A549 (cell line): ENCODE results near the gene ZDBF2. TPM values are rescaled to one million over a fixed set of nuclear protein-coding genes. Genes with fewer than 3 reads are reported as not detected.
"Not testable (repeated sequence)": the region's sequence is repeated elsewhere in the genome, so short reads cannot be mapped to it uniquely, and the experiment has no call there.

Experiments used
- ATAC-seq, 2 experiments: fragments of 200-7000 bp in 1 of 2; fragments of >200 bp in 1 of 2; cut with Nextera tagmentation in 1 of 2; cut with Tn5 transposase in 1 of 2; 3 replicates each; pipeline versions ENCODE4 v1.8.0 to v1.9.1; 2018 to 2020; ENCODE audit warnings: mild to moderate bottlenecking in 1 of 2, moderate library complexity in 1 of 2
- CTCF ChIA-PET: fragments of 300-600 bp; sonication (Branson Sonifier 250); formaldehyde crosslinking; extraction: SDS; loops from one replicate; lab custom pipeline; 2021; ENCODE audit warnings: antibody characterized with exemption, inconsistent platforms; lab: Yijun Ruan, JAX
- POLR2A ChIA-PET: fragments of 350-600 bp; formaldehyde crosslinking; extraction: SDS; loops from one replicate; lab custom pipeline; 2021; ENCODE audit warnings: antibody characterized with exemption, inconsistent platforms; lab: Yijun Ruan, JAX
- DNase-seq, 2 experiments: peaks; one replicate each; pipeline versions ENCODE4 v3.0.0 to v3.0.0-alpha.2; 2011 to 2016; ENCODE audit warnings: low read depth in 1 of 2, low spot score in 1 of 2
- FAIRE-seq: peaks from 2 replicates; lab custom pipeline; 2011; peaks lifted over from hg19 to GRCh38; lab: Jason Lieb, UNC
- H3K27ac ChIP-seq, 2 experiments: fragments of >200 bp; sonication (Bioruptor Twin); formaldehyde crosslinking; 3 replicates each; pipeline ENCODE4 v1.5.1; 2016 to 2017
- H3K4me1 ChIP-seq: fragments of >200 bp; sonication (Bioruptor Twin); formaldehyde crosslinking; 3 replicates; pipeline ENCODE4 v1.6.1; 2016
- H3K4me2 ChIP-seq: fragments of >200 bp; sonication (Bioruptor Twin); formaldehyde crosslinking; 3 replicates; pipeline ENCODE4 v1.6.1; 2016
- H3K4me3 ChIP-seq: fragments of >200 bp; sonication (Bioruptor Twin); formaldehyde crosslinking; 3 replicates; pipeline ENCODE4 v1.5.1; 2016
- H3K9me3 ChIP-seq: fragments of >200 bp; sonication (Bioruptor Twin); formaldehyde crosslinking; 3 replicates; pipeline ENCODE4 v1.6.1; 2016
- BHLHE40 ChIP-seq: IDR thresholded peaks from 2 replicates; pipeline ENCODE4 v1.6.1; 2012; ENCODE audit warnings: low read depth, low read length, inconsistent platforms
- CBX2 ChIP-seq: fragments of 200-600 bp; sonication (generic); IDR thresholded peaks from 2 replicates; pipeline ENCODE4 v1.6.1; 2016; ENCODE audit warnings: low read depth, mild to moderate bottlenecking, borderline replicate concordance
- CEBPB ChIP-seq, 2 experiments: fragments of >200 bp in 1 of 2; sonication (Bioruptor Twin) in 1 of 2; formaldehyde crosslinking in 1 of 2; IDR thresholded peaks; 2 replicates each; pipeline ENCODE4 v1.6.1; 2012 to 2016
- CHD2 ChIP-seq: fragments of 150-350 bp; IDR thresholded peaks from 2 replicates; pipeline ENCODE4 v1.6.1; 2014; ENCODE audit warnings: low read length; ENCODE audit not compliant: partially characterized antibody
- FOSL2 ChIP-seq, 2 experiments: fragments of 450-650 bp in 1 of 2; fragments of >200 bp in 1 of 2; sonication (Bioruptor Twin) in 1 of 2; formaldehyde crosslinking; IDR thresholded peaks; 2 replicates each; pipeline versions ENCODE4 v1.5.0 to v1.6.1; 2016 to 2020; ENCODE audit warnings: mild to moderate bottlenecking in 1 of 2, moderate library complexity in 1 of 2
- HEYL ChIP-seq: fragments of 250-450 bp; sonication (Bioruptor Pico); IDR thresholded peaks from 2 replicates; pipeline ENCODE4 v1.8.0; 2021; ENCODE audit warnings: mild to moderate bottlenecking, moderate library complexity
- HOXB13 ChIP-seq: fragments of 250-450 bp; sonication (Bioruptor Pico); IDR thresholded peaks from 2 replicates; pipeline ENCODE4 v1.5.0; 2020; ENCODE audit warnings: low read depth, mild to moderate bottlenecking, moderate library complexity
- KDM5A ChIP-seq: fragments of 200-600 bp; sonication (generic); IDR thresholded peaks from 2 replicates; pipeline ENCODE4 v1.6.1; 2016; ENCODE audit warnings: antibody characterized with exemption, mild to moderate bottlenecking
- NFE2L2 ChIP-seq: fragments of 150-350 bp; conservative IDR thresholded peaks from 2 replicates; pipeline ENCODE4 v1.6.1; 2014; ENCODE audit warnings: low read length
- PHF8 ChIP-seq: fragments of 200-600 bp; sonication (generic); IDR thresholded peaks from 2 replicates; pipeline ENCODE4 v1.6.1; 2016; ENCODE audit warnings: low read depth, mild to moderate bottlenecking, antibody characterized with exemption, moderate library complexity, borderline replicate concordance
- TFCP2L1 ChIP-seq: fragments of 250-450 bp; sonication (Bioruptor Pico); IDR thresholded peaks from 2 replicates; pipeline ENCODE4 v1.5.0; 2021; ENCODE audit warnings: mild to moderate bottlenecking
- ZC3H11A ChIP-seq: fragments of 450-650 bp; IDR thresholded peaks from 2 replicates; pipeline ENCODE4 v1.6.1; 2014; ENCODE audit warnings: antibody characterized with exemption, mild to moderate bottlenecking
- WGBS: methylation state at CpG from one replicate; pipeline ENCODE4 v1.1.6; 2017; ENCODE audit errors: missing lambda C conversion rate; 5-methylcytosine and 5-hydroxymethylcytosine counted together
- polyA plus RNA-seq, 4 experiments: library from polyadenylated mRNA; depleted of rRNA in 3 of 4; stranded (reverse); fragments of >200 nt; fragmentation: RNase III in 1 of 4; extraction: RNeasy Plus Mini Kit Qiagen cat#74134 plus additional on column Dnase treatment in 1 of 4; gene quantifications; 2 replicates in 3 of 4; 3 replicates in 1 of 4; pipeline ENCODE4 v1.2.3, GENCODE V29; 2011 to 2017
- TF ChIP-seq, protein P1 (sequence below): IDR thresholded peaks from 2 replicates; pipeline ENCODE4 v1.6.1; 2012
- TF ChIP-seq, protein P2 (sequence below): fragments of 250-450 bp; sonication (Bioruptor Pico); IDR thresholded peaks from 2 replicates; pipeline ENCODE4 v1.5.0; 2020; ENCODE audit warnings: low read depth, mild to moderate bottlenecking, moderate library complexity
- TF ChIP-seq, protein P3 (sequence below): IDR thresholded peaks from 2 replicates; pipeline ENCODE4 v1.6.1; 2012
- TF ChIP-seq, protein P4 (sequence below): fragments of >200 bp; sonication (Bioruptor Twin); formaldehyde crosslinking; IDR thresholded peaks from 3 replicates; pipeline ENCODE4 v1.5.1; 2016
- TF ChIP-seq, protein P5 (sequence below): fragments of >200 bp; sonication (Bioruptor Twin); formaldehyde crosslinking; IDR thresholded peaks from 3 replicates; pipeline ENCODE4 v1.6.1; 2016

ZDBF2 gene
- polyA plus RNA-seq, 2 of the 4 experiments (the other 2 are of a cell fraction) = 1.5 to 8.4 TPM

DNA sequence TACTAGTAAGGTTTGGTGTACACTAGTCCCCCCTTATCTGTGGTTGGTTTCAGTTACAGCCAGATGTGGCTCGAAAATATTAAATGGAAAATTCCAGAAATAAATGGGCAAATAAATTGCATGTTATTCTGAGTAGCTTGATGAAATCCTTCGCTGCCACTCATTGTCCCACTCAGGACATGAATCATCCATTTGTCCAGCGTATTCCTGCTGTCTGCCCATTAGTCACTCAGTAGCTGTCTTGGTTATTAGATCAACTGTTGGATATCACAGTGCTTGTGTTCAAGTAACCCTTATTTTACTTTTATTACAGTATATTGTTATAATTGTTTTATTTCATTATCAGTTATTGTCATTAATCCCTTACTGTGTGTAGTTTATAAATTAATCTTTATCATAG is 21.7 kb downstream of the ZDBF2 start:
- 16% methylated on average over 3 of the region's 3 CpGs for WGBS
- ATAC-seq (peak; percentile 72 to 84; a peak in 5 of 6 replicates), DNase-seq (peak in 1 of 2 experiments; percentile 35), FAIRE-seq (no peak)
- peaks cover 11% of the 10 kb centered on the region; the same call in 2 of the 3 replicates for H3K4me1 ChIP-seq
- ChIA-PET CTCF (no interaction called here), POLR2A (no interaction called here)
- H3K27ac ChIP-seq = no peak overlapping the region
- no peaks in the 10 kb centered on the region for H3K9me3 ChIP-seq
- H3K4me2 ChIP-seq = peak overlapping the region; percentile 37
- TF ChIP-seq FOSL2 (IDR thresholded peaks at IDR 0.05) = no peak
- 0 out of 2 replicates have a peak, but pooled peaks have one; percentile 27 for TF ChIP-seq FOSL2 (CRISPR knock-in tag; IDR thresholded peaks at IDR 0.05)
- no peak for TF ChIP-seq TFCP2L1
- H3K4me3 ChIP-seq = no peak overlapping the region

DNA sequence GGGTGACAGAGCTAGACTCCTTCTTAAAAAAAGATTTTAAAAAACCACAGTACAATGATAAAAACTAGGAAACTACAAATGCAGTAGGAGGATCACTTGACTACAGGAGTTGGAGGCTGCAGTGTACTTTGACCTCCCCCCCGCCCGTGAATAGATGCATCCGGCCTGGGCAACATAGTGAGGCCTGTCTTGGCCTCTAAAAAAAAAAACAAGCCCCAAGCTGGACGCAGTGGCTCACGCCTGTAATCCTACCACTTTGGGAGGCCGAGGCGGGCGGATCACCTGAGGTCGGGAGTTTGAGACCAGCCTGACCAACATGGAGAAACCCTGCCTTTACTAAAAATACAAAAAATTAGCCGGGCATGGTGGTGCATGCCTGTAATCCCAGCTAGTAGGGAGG is 25.1 kb downstream of the ZDBF2 start:
- 87% methylated on average over 10 of the region's 10 CpGs for WGBS
- H3K4me2 ChIP-seq, DNase-seq, CTCF ChIA-PET, ATAC-seq, POLR2A ChIA-PET, H3K4me3 ChIP-seq, FAIRE-seq, H3K9me3 ChIP-seq, H3K27ac ChIP-seq: not testable (repeated sequence)
- peaks cover 11% of the 10 kb centered on the region; the same call in 2 of the 3 replicates for H3K4me1 ChIP-seq

DNA sequence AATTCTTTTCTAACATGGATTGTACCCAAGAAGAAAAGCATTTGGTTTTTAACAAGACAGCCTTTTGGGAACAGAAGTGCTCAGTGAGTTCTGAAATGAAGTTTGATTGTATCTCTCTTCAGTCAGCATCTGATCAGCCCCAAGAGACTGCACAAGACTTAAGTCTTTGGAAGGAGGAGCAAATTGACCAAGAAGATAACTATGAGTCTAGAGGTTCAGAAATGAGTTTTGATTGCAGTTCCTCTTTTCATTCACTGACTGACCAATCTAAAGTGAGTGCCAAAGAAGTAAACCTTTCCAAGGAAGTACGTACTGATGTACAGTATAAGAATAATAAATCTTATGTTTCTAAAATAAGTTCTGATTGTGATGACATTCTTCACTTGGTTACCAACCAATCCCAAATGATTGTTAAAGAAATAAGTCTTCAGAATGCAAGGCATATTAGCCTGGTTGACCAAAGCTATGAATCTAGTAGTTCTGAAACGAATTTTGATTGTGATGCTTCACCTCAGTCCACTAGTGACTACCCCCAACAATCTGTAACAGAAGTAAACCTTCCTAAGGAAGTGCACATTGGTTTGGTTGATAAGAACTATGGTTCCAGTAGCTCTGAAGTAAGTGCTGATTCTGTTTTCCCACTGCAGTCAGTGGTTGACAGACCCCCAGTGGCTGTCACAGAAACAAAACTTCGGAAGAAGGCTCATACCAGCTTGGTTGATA is 31.2 kb downstream of the ZDBF2 start:
- FAIRE-seq (no peak), DNase-seq (no peak)
- POLR2A ChIA-PET = no interaction called here
- Histone ChIP-seq H3K9me3 (no peaks in the 10 kb centered on the region), H3K4me3 (no peak overlapping the region), H3K4me1 (no peaks in the 10 kb centered on the region)
- CTCF ChIA-PET = no interaction called here
- no peak for TF ChIP-seq CBX2
- TF ChIP-seq, protein P1, sequence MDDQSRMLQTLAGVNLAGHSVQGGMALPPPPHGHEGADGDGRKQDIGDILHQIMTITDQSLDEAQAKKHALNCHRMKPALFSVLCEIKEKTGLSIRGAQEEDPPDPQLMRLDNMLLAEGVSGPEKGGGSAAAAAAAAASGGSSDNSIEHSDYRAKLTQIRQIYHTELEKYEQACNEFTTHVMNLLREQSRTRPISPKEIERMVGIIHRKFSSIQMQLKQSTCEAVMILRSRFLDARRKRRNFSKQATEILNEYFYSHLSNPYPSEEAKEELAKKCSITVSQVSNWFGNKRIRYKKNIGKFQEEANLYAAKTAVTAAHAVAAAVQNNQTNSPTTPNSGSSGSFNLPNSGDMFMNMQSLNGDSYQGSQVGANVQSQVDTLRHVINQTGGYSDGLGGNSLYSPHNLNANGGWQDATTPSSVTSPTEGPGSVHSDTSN = no peak
- no peak for TF ChIP-seq BHLHE40
- no peak for TF ChIP-seq NFE2L2
- TF ChIP-seq, protein P2, sequence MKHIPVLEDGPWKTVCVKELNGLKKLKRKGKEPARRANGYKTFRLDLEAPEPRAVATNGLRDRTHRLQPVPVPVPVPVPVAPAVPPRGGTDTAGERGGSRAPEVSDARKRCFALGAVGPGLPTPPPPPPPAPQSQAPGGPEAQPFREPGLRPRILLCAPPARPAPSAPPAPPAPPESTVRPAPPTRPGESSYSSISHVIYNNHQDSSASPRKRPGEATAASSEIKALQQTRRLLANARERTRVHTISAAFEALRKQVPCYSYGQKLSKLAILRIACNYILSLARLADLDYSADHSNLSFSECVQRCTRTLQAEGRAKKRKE (CRISPR knock-in tag) = no peak
- TF ChIP-seq, protein P3, sequence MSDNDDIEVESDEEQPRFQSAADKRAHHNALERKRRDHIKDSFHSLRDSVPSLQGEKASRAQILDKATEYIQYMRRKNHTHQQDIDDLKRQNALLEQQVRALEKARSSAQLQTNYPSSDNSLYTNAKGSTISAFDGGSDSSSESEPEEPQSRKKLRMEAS = no peak
- no peak for TF ChIP-seq FOSL2 (IDR thresholded peaks at IDR 0.05)
- TF ChIP-seq FOSL2 (CRISPR knock-in tag; IDR thresholded peaks at IDR 0.05) = no peak
- no peak for TF ChIP-seq HEYL (CRISPR knock-in tag)
- no peak for TF ChIP-seq ZC3H11A
- TF ChIP-seq PHF8 = no peak
- TF ChIP-seq KDM5A = no peak
- TF ChIP-seq, protein P4, sequence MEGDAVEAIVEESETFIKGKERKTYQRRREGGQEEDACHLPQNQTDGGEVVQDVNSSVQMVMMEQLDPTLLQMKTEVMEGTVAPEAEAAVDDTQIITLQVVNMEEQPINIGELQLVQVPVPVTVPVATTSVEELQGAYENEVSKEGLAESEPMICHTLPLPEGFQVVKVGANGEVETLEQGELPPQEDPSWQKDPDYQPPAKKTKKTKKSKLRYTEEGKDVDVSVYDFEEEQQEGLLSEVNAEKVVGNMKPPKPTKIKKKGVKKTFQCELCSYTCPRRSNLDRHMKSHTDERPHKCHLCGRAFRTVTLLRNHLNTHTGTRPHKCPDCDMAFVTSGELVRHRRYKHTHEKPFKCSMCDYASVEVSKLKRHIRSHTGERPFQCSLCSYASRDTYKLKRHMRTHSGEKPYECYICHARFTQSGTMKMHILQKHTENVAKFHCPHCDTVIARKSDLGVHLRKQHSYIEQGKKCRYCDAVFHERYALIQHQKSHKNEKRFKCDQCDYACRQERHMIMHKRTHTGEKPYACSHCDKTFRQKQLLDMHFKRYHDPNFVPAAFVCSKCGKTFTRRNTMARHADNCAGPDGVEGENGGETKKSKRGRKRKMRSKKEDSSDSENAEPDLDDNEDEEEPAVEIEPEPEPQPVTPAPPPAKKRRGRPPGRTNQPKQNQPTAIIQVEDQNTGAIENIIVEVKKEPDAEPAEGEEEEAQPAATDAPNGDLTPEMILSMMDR = no peak
- TF ChIP-seq, protein P5, sequence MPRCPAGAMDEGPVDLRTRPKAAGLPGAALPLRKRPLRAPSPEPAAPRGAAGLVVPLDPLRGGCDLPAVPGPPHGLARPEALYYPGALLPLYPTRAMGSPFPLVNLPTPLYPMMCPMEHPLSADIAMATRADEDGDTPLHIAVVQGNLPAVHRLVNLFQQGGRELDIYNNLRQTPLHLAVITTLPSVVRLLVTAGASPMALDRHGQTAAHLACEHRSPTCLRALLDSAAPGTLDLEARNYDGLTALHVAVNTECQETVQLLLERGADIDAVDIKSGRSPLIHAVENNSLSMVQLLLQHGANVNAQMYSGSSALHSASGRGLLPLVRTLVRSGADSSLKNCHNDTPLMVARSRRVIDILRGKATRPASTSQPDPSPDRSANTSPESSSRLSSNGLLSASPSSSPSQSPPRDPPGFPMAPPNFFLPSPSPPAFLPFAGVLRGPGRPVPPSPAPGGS = no peak
- no peak for TF ChIP-seq CHD2
- no peak for TF ChIP-seq HOXB13 (CRISPR knock-in tag)
- no peak for TF ChIP-seq CEBPB (IDR thresholded peaks at IDR 0.05)
- TF ChIP-seq, all 56 proteins: peak for 0
- Histone ChIP-seq H3K4me2 (no peak overlapping the region), H3K27ac (no peak overlapping the region)
- no peak for ATAC-seq
- WGBS = 44% methylated on average over 3 of the region's 3 CpGs
